ENCODE results near the gene RGS14.

DNA sequence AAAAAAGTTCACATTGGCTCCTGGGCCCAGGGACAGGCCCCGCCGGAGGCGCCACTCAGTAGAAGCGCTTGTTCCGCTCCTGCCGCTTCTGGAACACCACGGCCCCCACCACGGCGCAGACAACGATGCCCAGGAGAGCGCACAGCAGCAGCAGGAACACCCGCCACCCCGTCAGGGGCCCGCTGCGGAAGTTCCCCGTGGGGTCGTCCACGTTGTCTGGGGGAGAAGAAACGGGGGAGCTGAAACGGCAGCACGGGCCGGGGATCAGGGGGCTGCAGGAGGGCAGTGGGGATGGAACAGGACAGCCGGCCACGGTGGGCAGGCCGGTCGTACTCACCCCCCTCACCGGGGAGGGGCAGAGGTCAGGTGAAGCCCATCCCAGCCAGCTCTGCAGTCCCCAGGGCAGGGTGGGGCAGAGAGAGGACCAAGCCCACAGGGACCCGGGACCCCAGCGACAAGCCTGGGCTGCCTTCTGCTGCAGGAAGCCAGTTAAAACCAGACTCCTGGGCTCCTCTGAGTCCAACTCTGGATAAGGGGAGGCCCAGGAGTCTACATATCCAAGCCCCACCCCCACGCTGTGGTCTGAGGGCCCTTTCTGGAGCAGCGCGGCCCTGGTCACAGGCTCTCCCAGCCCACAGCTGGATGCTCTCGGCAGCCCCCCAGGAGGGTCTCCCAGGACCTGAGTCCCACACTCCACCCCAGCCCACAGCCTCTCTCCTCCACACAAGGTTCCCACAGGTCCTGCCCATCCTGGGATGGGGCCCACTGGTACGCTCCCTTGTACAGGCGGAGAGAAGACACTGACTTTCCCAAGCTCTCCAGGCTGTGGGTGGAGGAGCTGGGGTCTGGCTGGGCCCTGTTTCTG lies 25.5 kb upstream of the RGS14 start:
- TF ChIP-seq CTCF (IDR thresholded peaks at IDR 0.05) (no peak), POLR2A (IDR thresholded peaks at IDR 0.05) (no peak)
